HUES64 (cell line): ENCODE data around the gene SLC20A1.
"Not testable (repeated sequence)": the region's sequence is repeated elsewhere in the genome, so short reads cannot be mapped to it uniquely, and the experiment has no call there.

Source experiments
- H3K27ac ChIP-seq: 2 replicates; pipeline ENCODE4 v1.7.0; 2013; ENCODE audit warnings: low read depth, low read length, inconsistent platforms
- H3K27me3 ChIP-seq: 2 replicates; pipeline ENCODE4 v1.6.1; 2013; ENCODE audit warnings: mild to moderate bottlenecking, low read length; ENCODE audit not compliant: insufficient read depth
- H3K36me3 ChIP-seq: 2 replicates; pipeline ENCODE4 v1.6.1; 2013; ENCODE audit warnings: mild to moderate bottlenecking, low read length; ENCODE audit not compliant: insufficient read depth
- H3K4me1 ChIP-seq: 2 replicates; pipeline ENCODE4 v1.6.1; 2013; ENCODE audit warnings: mild to moderate bottlenecking, low read length, moderate library complexity; ENCODE audit not compliant: insufficient read depth
- H3K4me3 ChIP-seq: 2 replicates; pipeline ENCODE4 v1.5.1; 2013; ENCODE audit warnings: mild to moderate bottlenecking, low read length, moderate library complexity
- H3K9ac ChIP-seq: 2 replicates; pipeline ENCODE4 v1.6.1; 2013; ENCODE audit warnings: mild to moderate bottlenecking, low read depth, low read length
- H3K9me3 ChIP-seq: 2 replicates; pipeline ENCODE4 v1.6.1; 2013; ENCODE audit warnings: low read depth, low read length; ENCODE audit not compliant: insufficient read depth
- WGBS: fragments of 150-250, 120-280 bp; methylation state at CpG from one replicate; pipeline ENCODE4 v1.1.7; 2013; ENCODE audit warnings: missing lambda C conversion rate; 5-methylcytosine and 5-hydroxymethylcytosine counted together

SLC20A1 gene

GRCh38 chr2:112699984-112700667, 54.4 kb downstream of the SLC20A1 start:
- no peak overlapping the region for H3K4me3 ChIP-seq
- WGBS, result 98% methylated on average over 2 of the region's 3 CpGs

GRCh38 chr2:112701052-112701451, 55.3 kb downstream of the SLC20A1 start:
- Histone ChIP-seq H3K4me1 (no peaks in the 10 kb centered on the region), H3K27ac (no peak overlapping the region), H3K27me3 (no peaks in the 10 kb centered on the region), H3K36me3 (no peaks in the 10 kb centered on the region), H3K9ac (no peak overlapping the region), H3K4me3 (no peak overlapping the region), H3K9me3 (no peaks in the 10 kb centered on the region)
- WGBS, result 96% methylated on average over 6 of the region's 8 CpGs

More at GRCh38 chr2:112699984-112700667, 54.4 kb downstream of the SLC20A1 start:
- Histone ChIP-seq H3K4me1 (no peaks in the 10 kb centered on the region), H3K9ac (no peak overlapping the region), H3K9me3 (no peaks in the 10 kb centered on the region), H3K36me3 (no peaks in the 10 kb centered on the region), H3K27me3 (no peaks in the 10 kb centered on the region), H3K27ac (no peak overlapping the region)

GRCh38 chr2:112703684-112704083, 57.9 kb downstream of the SLC20A1 start:
- Histone ChIP-seq H3K9me3 (no peaks in the 10 kb centered on the region), H3K9ac (no peak overlapping the region), H3K27me3 (no peaks in the 10 kb centered on the region), H3K4me3 (no peak overlapping the region), H3K27ac (no peak overlapping the region), H3K36me3 (no peaks in the 10 kb centered on the region), H3K4me1 (no peaks in the 10 kb centered on the region)
- WGBS, result 92% methylated on average over 1 of the region's 2 CpGs

GRCh38 chr2:112705575-112705974, 59.8 kb downstream of the SLC20A1 start:
- 93% methylated on average over 4 of the region's 4 CpGs for WGBS
- Histone ChIP-seq H3K4me1 (no peaks in the 10 kb centered on the region), H3K4me3 (no peak overlapping the region), H3K27me3 (no peaks in the 10 kb centered on the region), H3K36me3 (no peaks in the 10 kb centered on the region), H3K27ac (no peak overlapping the region), H3K9ac (no peak overlapping the region), H3K9me3 (no peaks in the 10 kb centered on the region)

GRCh38 chr2:112706170-112706664, 60.5 kb downstream of the SLC20A1 start:
- WGBS, result 75% methylated on average over 4 of the region's 5 CpGs
- Histone ChIP-seq H3K27me3 (no peaks in the 10 kb centered on the region), H3K9ac (no peak overlapping the region), H3K4me1 (no peaks in the 10 kb centered on the region), H3K27ac (no peak overlapping the region), H3K9me3 (no peaks in the 10 kb centered on the region), H3K4me3 (no peak overlapping the region), H3K36me3 (no peaks in the 10 kb centered on the region)

- H3K4me1 ChIP-seq, H3K9me3 ChIP-seq, H3K27me3 ChIP-seq, H3K36me3 ChIP-seq, H3K27ac ChIP-seq, H3K9ac ChIP-seq, H3K4me3 ChIP-seq: not testable (repeated sequence)
- 97% methylated on average over 9 of the region's 9 CpGs for WGBS
Observed at GRCh38 chr2:112706947-112707346, 61.2 kb downstream of the SLC20A1 start.

GRCh38 chr2:112708968-112709367, 63.2 kb downstream of the SLC20A1 start:
- Histone ChIP-seq H3K9ac (no peak overlapping the region), H3K36me3 (no peaks in the 10 kb centered on the region), H3K9me3 (no peaks in the 10 kb centered on the region), H3K4me3 (no peak overlapping the region), H3K27me3 (no peaks in the 10 kb centered on the region), H3K4me1 (no peaks in the 10 kb centered on the region), H3K27ac (no peak overlapping the region)
- WGBS, result 85% methylated on average over 10 of the region's 10 CpGs

- Histone ChIP-seq H3K4me1 (no peaks in the 10 kb centered on the region), H3K9ac (no peak overlapping the region), H3K9me3 (no peaks in the 10 kb centered on the region), H3K36me3 (no peaks in the 10 kb centered on the region), H3K27me3 (no peaks in the 10 kb centered on the region), H3K27ac (no peak overlapping the region), H3K4me3 (no peak overlapping the region)
- 94% methylated on average over 6 of the region's 6 CpGs for WGBS
Observed at GRCh38 chr2:112709703-112710102, 64.0 kb downstream of the SLC20A1 start.

- Histone ChIP-seq H3K9ac (no peak overlapping the region), H3K4me1 (no peaks in the 10 kb centered on the region), H3K27ac (no peak overlapping the region), H3K9me3 (no peaks in the 10 kb centered on the region), H3K27me3 (no peaks in the 10 kb centered on the region), H3K36me3 (no peaks in the 10 kb centered on the region), H3K4me3 (no peak overlapping the region)
- 88% methylated on average over 8 of the region's 9 CpGs for WGBS
Observed at GRCh38 chr2:112710956-112711750, 65.4 kb downstream of the SLC20A1 start.

GRCh38 chr2:112712465-112712864, 66.7 kb downstream of the SLC20A1 start:
- H3K27ac ChIP-seq, result no peak overlapping the region
- no peak overlapping the region for H3K4me3 ChIP-seq
- 94% methylated on average over 3 of the region's 3 CpGs for WGBS
- H3K27me3 ChIP-seq, result no peaks in the 10 kb centered on the region
- H3K36me3 ChIP-seq, result no peaks in the 10 kb centered on the region
- no peaks in the 10 kb centered on the region for H3K4me1 ChIP-seq
- no peak overlapping the region for H3K9ac ChIP-seq
- H3K9me3 ChIP-seq, result no peaks in the 10 kb centered on the region

GRCh38 chr2:112712903-112713584, 67.3 kb downstream of the SLC20A1 start:
- no peak overlapping the region for H3K4me3 ChIP-seq
- no peaks in the 10 kb centered on the region for H3K9me3 ChIP-seq
- H3K27me3 ChIP-seq, result no peaks in the 10 kb centered on the region
- no peaks in the 10 kb centered on the region for H3K36me3 ChIP-seq
- WGBS, result 88% methylated on average over 17 of the region's 17 CpGs
- no peaks in the 10 kb centered on the region for H3K4me1 ChIP-seq
- no peak overlapping the region for H3K27ac ChIP-seq
- no peak overlapping the region for H3K9ac ChIP-seq
